HUES64 (cell line): Measurements from ENCODE around the gene TNRC6A.
"Not testable (repeated sequence)": the region's sequence is repeated elsewhere in the genome, so short reads cannot be mapped to it uniquely, and the experiment has no call there.

Source experiments
- H3K27ac ChIP-seq: 2 replicates; pipeline ENCODE4 v1.7.0; 2013; ENCODE audit warnings: low read depth, low read length, inconsistent platforms
- H3K27me3 ChIP-seq: 2 replicates; pipeline ENCODE4 v1.6.1; 2013; ENCODE audit warnings: mild to moderate bottlenecking, low read length; ENCODE audit not compliant: insufficient read depth
- H3K36me3 ChIP-seq: 2 replicates; pipeline ENCODE4 v1.6.1; 2013; ENCODE audit warnings: mild to moderate bottlenecking, low read length; ENCODE audit not compliant: insufficient read depth
- H3K4me1 ChIP-seq: 2 replicates; pipeline ENCODE4 v1.6.1; 2013; ENCODE audit warnings: mild to moderate bottlenecking, low read length, moderate library complexity; ENCODE audit not compliant: insufficient read depth
- H3K4me3 ChIP-seq: 2 replicates; pipeline ENCODE4 v1.5.1; 2013; ENCODE audit warnings: mild to moderate bottlenecking, low read length, moderate library complexity
- H3K9ac ChIP-seq: 2 replicates; pipeline ENCODE4 v1.6.1; 2013; ENCODE audit warnings: mild to moderate bottlenecking, low read depth, low read length
- H3K9me3 ChIP-seq: 2 replicates; pipeline ENCODE4 v1.6.1; 2013; ENCODE audit warnings: low read depth, low read length; ENCODE audit not compliant: insufficient read depth
- WGBS: fragments of 150-250, 120-280 bp; methylation state at CpG from one replicate; pipeline ENCODE4 v1.1.7; 2013; ENCODE audit warnings: missing lambda C conversion rate; 5-methylcytosine and 5-hydroxymethylcytosine counted together

Gene TNRC6A

GRCh38 chr16:24848065-24848464, 118.6 kb downstream of the TNRC6A start:
- no peaks in the 10 kb centered on the region for H3K4me1 ChIP-seq
- H3K27ac ChIP-seq, result no peak overlapping the region
- no peak overlapping the region for H3K9ac ChIP-seq
- H3K9me3 ChIP-seq, result no peaks in the 10 kb centered on the region
- no peaks in the 10 kb centered on the region for H3K27me3 ChIP-seq
- 83% methylated on average over 5 of the region's 5 CpGs for WGBS
- H3K36me3 ChIP-seq, result no peaks in the 10 kb centered on the region
- H3K4me3 ChIP-seq, result no peak overlapping the region

- Histone ChIP-seq H3K27me3 (no peaks in the 10 kb centered on the region), H3K36me3 (no peaks in the 10 kb centered on the region), H3K4me1 (no peaks in the 10 kb centered on the region), H3K9ac (no peak overlapping the region), H3K27ac (no peak overlapping the region), H3K9me3 (no peaks in the 10 kb centered on the region), H3K4me3 (no peak overlapping the region)
- WGBS, result 95% methylated on average over 5 of the region's 5 CpGs
Measured at GRCh38 chr16:24849641-24850040, 120.2 kb downstream of the TNRC6A start.

- Histone ChIP-seq H3K9me3 (no peaks in the 10 kb centered on the region), H3K4me3 (no peak overlapping the region), H3K9ac (no peak overlapping the region), H3K4me1 (no peaks in the 10 kb centered on the region), H3K36me3 (no peaks in the 10 kb centered on the region), H3K27me3 (no peaks in the 10 kb centered on the region), H3K27ac (no peak overlapping the region)
- 86% methylated on average over 9 of the region's 9 CpGs for WGBS
Measured at GRCh38 chr16:24850289-24850938, 121.0 kb downstream of the TNRC6A start.

GRCh38 chr16:24851700-24852099, 122.2 kb downstream of the TNRC6A start:
- Histone ChIP-seq H3K27me3 (no peaks in the 10 kb centered on the region), H3K27ac (no peak overlapping the region), H3K36me3 (no peaks in the 10 kb centered on the region), H3K4me3 (no peak overlapping the region), H3K9ac (no peak overlapping the region), H3K4me1 (no peaks in the 10 kb centered on the region), H3K9me3 (no peaks in the 10 kb centered on the region)
- 86% methylated on average over 6 of the region's 8 CpGs for WGBS

GRCh38 chr16:24852281-24852721, 122.8 kb downstream of the TNRC6A start:
- H3K9ac ChIP-seq, result no peak overlapping the region
- no peaks in the 10 kb centered on the region for H3K27me3 ChIP-seq
- H3K36me3 ChIP-seq, result no peaks in the 10 kb centered on the region
- H3K27ac ChIP-seq, result no peak overlapping the region
- no peaks in the 10 kb centered on the region for H3K9me3 ChIP-seq
- H3K4me3 ChIP-seq, result no peak overlapping the region
- no peaks in the 10 kb centered on the region for H3K4me1 ChIP-seq
- 89% methylated on average over 7 of the region's 8 CpGs for WGBS

GRCh38 chr16:24853169-24853824, 123.8 kb downstream of the TNRC6A start:
- no peaks in the 10 kb centered on the region for H3K27me3 ChIP-seq
- H3K4me1 ChIP-seq, result no peaks in the 10 kb centered on the region
- H3K9ac ChIP-seq, result no peak overlapping the region
- 92% methylated on average over 8 of the region's 8 CpGs for WGBS
- no peak overlapping the region for H3K27ac ChIP-seq
- no peaks in the 10 kb centered on the region for H3K9me3 ChIP-seq
- H3K4me3 ChIP-seq, result no peak overlapping the region
- H3K36me3 ChIP-seq, result no peaks in the 10 kb centered on the region

GRCh38 chr16:24853830-24854229, 124.4 kb downstream of the TNRC6A start:
- Histone ChIP-seq H3K27me3 (no peaks in the 10 kb centered on the region), H3K27ac (no peak overlapping the region), H3K9ac (no peak overlapping the region), H3K4me3 (no peak overlapping the region), H3K9me3 (no peaks in the 10 kb centered on the region), H3K4me1 (no peaks in the 10 kb centered on the region), H3K36me3 (no peaks in the 10 kb centered on the region)
- WGBS, result 67% methylated on average over 18 of the region's 18 CpGs

GRCh38 chr16:24854607-24855171, 125.2 kb downstream of the TNRC6A start:
- H3K27ac ChIP-seq, result no peak overlapping the region
- no peaks in the 10 kb centered on the region for H3K9me3 ChIP-seq
- no peaks in the 10 kb centered on the region for H3K36me3 ChIP-seq

GRCh38 chr16:24855678-24856077, 126.2 kb downstream of the TNRC6A start:
- Histone ChIP-seq H3K27me3 (no peaks in the 10 kb centered on the region), H3K4me1 (no peaks in the 10 kb centered on the region), H3K4me3 (no peak overlapping the region), H3K27ac (no peak overlapping the region), H3K9ac (no peak overlapping the region), H3K9me3 (no peaks in the 10 kb centered on the region), H3K36me3 (no peaks in the 10 kb centered on the region)
- 84% methylated on average over 5 of the region's 5 CpGs for WGBS

More at GRCh38 chr16:24854607-24855171, 125.2 kb downstream of the TNRC6A start:
- Histone ChIP-seq H3K9ac (no peak overlapping the region), H3K4me1 (no peaks in the 10 kb centered on the region), H3K27me3 (no peaks in the 10 kb centered on the region), H3K4me3 (no peak overlapping the region)

- not testable (repeated sequence) for H3K9me3 ChIP-seq, H3K9ac ChIP-seq, H3K4me3 ChIP-seq, H3K27ac ChIP-seq, H3K27me3 ChIP-seq, H3K4me1 ChIP-seq, H3K36me3 ChIP-seq
- 83% methylated on average over 8 of the region's 8 CpGs for WGBS
Measured at GRCh38 chr16:24856871-24857270, 127.4 kb downstream of the TNRC6A start.

- H3K4me1 ChIP-seq, result no peaks in the 10 kb centered on the region
- H3K9me3 ChIP-seq, result no peaks in the 10 kb centered on the region
- H3K36me3 ChIP-seq, result no peaks in the 10 kb centered on the region
- 30% methylated on average over 8 of the region's 9 CpGs for WGBS
- H3K4me3 ChIP-seq, result no peak overlapping the region
- H3K27me3 ChIP-seq, result no peaks in the 10 kb centered on the region
- no peak overlapping the region for H3K9ac ChIP-seq
- H3K27ac ChIP-seq, result no peak overlapping the region
Measured at GRCh38 chr16:24858219-24859041, 129.0 kb downstream of the TNRC6A start.
